PFSK-1 (cell line): Measurements from ENCODE around the gene EFNA5.

Source experiments
- FOXP2 ChIP-seq: optimal IDR thresholded peaks from 2 replicates; pipeline ENCODE3; 2011; ENCODE audit warnings: borderline replicate concordance, control low read depth, inconsistent platforms; ENCODE audit not compliant: insufficient read depth; ENCODE audit errors: extremely low read length, extremely low read depth
- POLR2AphosphoS5 ChIP-seq: IDR thresholded peaks from 2 replicates; pipeline ENCODE4 v1.6.1; 2012; ENCODE audit warnings: low read depth, mild to moderate bottlenecking, control low read depth, low read length, moderate library complexity
- SIN3A ChIP-seq: IDR thresholded peaks from 2 replicates; pipeline ENCODE4 v1.6.1; 2012; ENCODE audit warnings: mild to moderate bottlenecking, low read length, moderate library complexity, borderline replicate concordance; ENCODE audit not compliant: insufficient read depth
- TAF1 ChIP-seq: IDR thresholded peaks from 2 replicates; pipeline ENCODE4 v1.6.1; 2012; ENCODE audit warnings: low read length, control low read depth, borderline replicate concordance; ENCODE audit not compliant: insufficient read depth
- TF ChIP-seq, protein P1 (sequence below), 2 experiments: IDR thresholded peaks; 2 replicates each; pipeline versions ENCODE4 v1.6.1 to v1.8.0; 2011 to 2012; ENCODE audit warnings: low read depth in 2 of 2, low read length in 2 of 2, control low read depth in 1 of 2, inconsistent platforms in 1 of 2, mild to moderate bottlenecking in 1 of 2, moderate library complexity in 1 of 2; ENCODE audit not compliant: insufficient read depth in 1 of 2

The EFNA5 gene

DNA sequence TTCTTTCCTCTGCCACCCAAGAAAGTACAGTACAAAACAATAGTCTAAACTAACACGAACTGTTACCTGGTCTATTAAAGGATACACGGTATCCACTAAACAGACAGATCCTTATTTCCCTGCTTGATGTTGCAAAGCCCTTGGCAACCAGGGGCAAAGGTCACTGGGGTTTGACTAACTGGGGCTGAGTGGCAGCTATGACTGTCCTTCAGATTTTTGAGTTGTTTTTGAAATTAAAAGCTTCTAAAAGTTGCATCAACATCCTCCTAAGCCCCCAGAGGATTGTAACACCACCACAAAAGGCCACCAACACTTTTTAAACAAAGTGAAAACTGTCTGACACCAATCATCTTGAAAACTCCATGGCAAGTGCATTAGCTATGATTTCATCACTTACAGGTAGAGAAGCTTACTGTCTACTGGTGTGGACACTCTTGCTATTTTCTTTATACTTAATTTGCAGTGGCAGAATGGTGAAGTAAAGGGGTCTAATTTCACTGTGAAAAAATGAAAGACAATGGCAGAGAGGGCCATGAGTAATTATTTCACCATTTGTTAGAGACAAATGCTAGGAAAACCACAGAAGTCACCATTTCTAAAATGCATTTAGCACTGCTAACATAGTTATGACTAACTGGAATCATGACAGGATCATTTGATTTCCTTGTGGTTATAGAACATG is 292.4 kb downstream of the EFNA5 start:
- TF ChIP-seq, protein P1, sequence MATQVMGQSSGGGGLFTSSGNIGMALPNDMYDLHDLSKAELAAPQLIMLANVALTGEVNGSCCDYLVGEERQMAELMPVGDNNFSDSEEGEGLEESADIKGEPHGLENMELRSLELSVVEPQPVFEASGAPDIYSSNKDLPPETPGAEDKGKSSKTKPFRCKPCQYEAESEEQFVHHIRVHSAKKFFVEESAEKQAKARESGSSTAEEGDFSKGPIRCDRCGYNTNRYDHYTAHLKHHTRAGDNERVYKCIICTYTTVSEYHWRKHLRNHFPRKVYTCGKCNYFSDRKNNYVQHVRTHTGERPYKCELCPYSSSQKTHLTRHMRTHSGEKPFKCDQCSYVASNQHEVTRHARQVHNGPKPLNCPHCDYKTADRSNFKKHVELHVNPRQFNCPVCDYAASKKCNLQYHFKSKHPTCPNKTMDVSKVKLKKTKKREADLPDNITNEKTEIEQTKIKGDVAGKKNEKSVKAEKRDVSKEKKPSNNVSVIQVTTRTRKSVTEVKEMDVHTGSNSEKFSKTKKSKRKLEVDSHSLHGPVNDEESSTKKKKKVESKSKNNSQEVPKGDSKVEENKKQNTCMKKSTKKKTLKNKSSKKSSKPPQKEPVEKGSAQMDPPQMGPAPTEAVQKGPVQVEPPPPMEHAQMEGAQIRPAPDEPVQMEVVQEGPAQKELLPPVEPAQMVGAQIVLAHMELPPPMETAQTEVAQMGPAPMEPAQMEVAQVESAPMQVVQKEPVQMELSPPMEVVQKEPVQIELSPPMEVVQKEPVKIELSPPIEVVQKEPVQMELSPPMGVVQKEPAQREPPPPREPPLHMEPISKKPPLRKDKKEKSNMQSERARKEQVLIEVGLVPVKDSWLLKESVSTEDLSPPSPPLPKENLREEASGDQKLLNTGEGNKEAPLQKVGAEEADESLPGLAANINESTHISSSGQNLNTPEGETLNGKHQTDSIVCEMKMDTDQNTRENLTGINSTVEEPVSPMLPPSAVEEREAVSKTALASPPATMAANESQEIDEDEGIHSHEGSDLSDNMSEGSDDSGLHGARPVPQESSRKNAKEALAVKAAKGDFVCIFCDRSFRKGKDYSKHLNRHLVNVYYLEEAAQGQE (IDR thresholded peaks at IDR 0.05; ENCODE audit: insufficient read depth in 1 of 2, low read depth in 2 of 2, low read length in 2 of 2) = no peak
- TF ChIP-seq POLR2AphosphoS5 (no peak), TAF1 (no peak), FOXP2 (no peak), SIN3A (no peak)

DNA sequence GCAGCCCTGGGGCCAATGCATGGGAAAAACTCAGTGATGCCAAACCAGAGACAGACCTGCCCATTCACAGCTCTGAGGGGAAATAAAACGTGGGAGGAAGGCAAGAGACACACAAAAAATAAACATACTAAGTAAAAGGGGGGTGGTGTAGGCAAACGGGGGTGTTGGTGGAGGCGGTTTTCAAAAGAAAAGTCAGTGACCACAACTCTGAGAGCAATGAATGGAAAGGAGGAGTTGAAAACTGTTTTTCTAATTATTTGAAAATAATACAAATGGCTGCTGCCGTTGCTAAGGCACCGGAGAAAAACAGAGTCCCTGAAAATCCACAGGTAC is 293.5 kb downstream of the EFNA5 start:
- TF ChIP-seq FOXP2 (no peak), POLR2AphosphoS5 (no peak), TAF1 (no peak), SIN3A (no peak)
- TF ChIP-seq, protein P1 (IDR thresholded peaks at IDR 0.05; ENCODE audit: insufficient read depth in 1 of 2, low read depth in 2 of 2, low read length in 2 of 2) = no peak

- TF ChIP-seq SIN3A (no peak), POLR2AphosphoS5 (no peak), FOXP2 (no peak), TAF1 (no peak)
- TF ChIP-seq, protein P1 (IDR thresholded peaks at IDR 0.05; ENCODE audit: insufficient read depth in 1 of 2, low read depth in 2 of 2, low read length in 2 of 2) = no peak
Observed at GRCh38 chr5:107376546-107377276, 294.0 kb downstream of the EFNA5 start.

GRCh38 chr5:107373549-107374263 is 297.0 kb downstream of the EFNA5 start:
- no peak for TF ChIP-seq TAF1
- TF ChIP-seq POLR2AphosphoS5 = no peak
- TF ChIP-seq SIN3A = no peak
- TF ChIP-seq, protein P1 (IDR thresholded peaks at IDR 0.05; ENCODE audit: insufficient read depth in 1 of 2, low read depth in 2 of 2, low read length in 2 of 2) = no peak
- TF ChIP-seq FOXP2 = no peak
